SK-N-SH (cell line): ENCODE data around the gene NFATC2IP.

ENCODE experiments used
- ELF1 ChIP-seq: IDR thresholded peaks from 2 replicates; pipeline ENCODE4 v1.4.0; 2012
- EP300 ChIP-seq, 2 experiments: IDR thresholded peaks; 2 replicates each; pipeline versions ENCODE4 v1.4.0 to v1.6.1; 2012; ENCODE audit warnings: borderline replicate concordance in 1 of 2, low read depth in 1 of 2, low read length in 1 of 2
- EZH2phosphoT487 ChIP-seq: fragments of 200-600 bp; sonication (generic); IDR thresholded peaks from 2 replicates; pipeline ENCODE4 v1.6.1; 2017; ENCODE audit warnings: low read depth, mixed run types, mild to moderate bottlenecking, antibody characterized with exemption, moderate library complexity, borderline replicate concordance
- FOXJ3 ChIP-seq: sonication (generic); formaldehyde crosslinking; IDR thresholded peaks from 2 replicates; pipeline ENCODE4 v1.5.1; 2020; ENCODE audit warnings: mild to moderate bottlenecking, missing genetic modification reagents
- GATA2 ChIP-seq: sonication (generic); formaldehyde crosslinking; IDR thresholded peaks from 2 replicates; pipeline ENCODE4 v1.5.0; 2020; ENCODE audit warnings: mild to moderate bottlenecking, missing genetic modification reagents
- JUND ChIP-seq: IDR thresholded peaks from 2 replicates; pipeline ENCODE4 v1.4.0; 2012
- MXI1 ChIP-seq: IDR thresholded peaks from 2 replicates; pipeline ENCODE4 v1.6.1; 2012; ENCODE audit warnings: mild to moderate bottlenecking, low read depth, low read length, improper control_type of control experiment
- POLR2AphosphoS5 ChIP-seq: IDR thresholded peaks from 2 replicates; pipeline ENCODE4 v1.6.1; 2012; ENCODE audit warnings: low read depth, low read length
- RAD21 ChIP-seq: IDR thresholded peaks from 2 replicates; pipeline ENCODE4 v1.6.1; 2012; ENCODE audit warnings: mild to moderate bottlenecking, low read length
- SIN3A ChIP-seq: IDR thresholded peaks from 2 replicates; pipeline ENCODE4 v1.6.1; 2012; ENCODE audit warnings: low read depth, mild to moderate bottlenecking, low read length, moderate library complexity, borderline replicate concordance
- TAF1 ChIP-seq: IDR thresholded peaks from 2 replicates; pipeline ENCODE4 v1.6.1; 2012; ENCODE audit warnings: low read depth, mild to moderate bottlenecking, low read length, moderate library complexity, borderline replicate concordance
- YY1 ChIP-seq: IDR thresholded peaks from 2 replicates; pipeline ENCODE4 v1.4.0; 2012; ENCODE audit warnings: low read depth, mild to moderate bottlenecking
- TF ChIP-seq, protein P1 (sequence below): fragments of 200-600 bp; sonication (generic); IDR thresholded peaks from 2 replicates; pipeline ENCODE4 v1.6.1; 2017; ENCODE audit warnings: antibody characterized with exemption, mild to moderate bottlenecking, moderate library complexity
- TF ChIP-seq, protein P2 (sequence below): IDR thresholded peaks from 2 replicates; pipeline ENCODE4 v1.6.1; 2012; ENCODE audit warnings: mild to moderate bottlenecking, low read depth, low read length, moderate library complexity

DNA sequence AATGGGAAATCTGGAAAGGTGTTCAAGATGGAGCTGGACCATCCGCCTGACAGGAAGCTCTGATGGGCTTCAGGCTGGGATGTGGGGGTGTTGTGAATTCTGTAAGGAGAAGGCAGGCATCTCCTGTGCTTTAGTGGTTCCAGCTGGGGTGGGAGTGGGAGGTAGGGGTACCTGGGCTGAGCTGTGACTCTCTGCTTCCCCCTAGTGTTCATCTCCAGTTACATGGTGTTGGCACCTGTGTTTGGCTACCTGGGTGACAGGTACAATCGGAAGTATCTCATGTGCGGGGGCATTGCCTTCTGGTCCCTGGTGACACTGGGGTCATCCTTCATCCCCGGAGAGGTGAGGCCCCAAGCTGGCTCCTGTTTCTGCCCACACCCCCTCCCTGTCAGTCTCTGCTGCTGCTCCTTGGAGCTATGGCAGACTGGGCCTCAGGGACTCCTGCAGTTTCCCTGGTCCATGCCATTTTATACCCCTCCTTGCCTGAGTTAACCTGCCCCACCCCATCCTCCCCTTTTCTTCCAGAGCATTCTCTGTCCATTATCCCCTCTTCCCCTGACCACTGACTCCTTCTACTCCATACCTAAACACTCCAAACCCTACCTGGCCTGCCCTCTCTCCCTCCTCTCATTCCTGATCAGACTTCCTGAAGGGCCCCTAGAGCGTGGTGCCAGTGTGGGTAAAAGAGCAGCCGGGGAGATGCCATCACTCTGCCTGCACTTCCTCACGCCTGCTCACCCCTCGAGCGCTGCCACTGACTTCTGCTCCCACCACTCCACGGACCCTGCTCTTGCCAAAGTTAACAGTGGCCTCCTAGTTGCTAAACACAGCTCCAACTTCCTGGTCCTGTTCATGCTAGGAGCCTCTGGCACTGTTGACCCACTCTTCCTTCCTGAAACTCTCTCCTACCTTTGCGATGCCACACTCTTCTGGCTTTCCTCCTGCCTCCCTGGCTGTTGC, 27.2 kb downstream of the NFATC2IP start:
- TF ChIP-seq JUND = no peak
- TF ChIP-seq FOXJ3 (CRISPR knock-in tag) = no peak
- no peak for TF ChIP-seq TAF1
- TF ChIP-seq RAD21 = no peak
- TF ChIP-seq, protein P1, sequence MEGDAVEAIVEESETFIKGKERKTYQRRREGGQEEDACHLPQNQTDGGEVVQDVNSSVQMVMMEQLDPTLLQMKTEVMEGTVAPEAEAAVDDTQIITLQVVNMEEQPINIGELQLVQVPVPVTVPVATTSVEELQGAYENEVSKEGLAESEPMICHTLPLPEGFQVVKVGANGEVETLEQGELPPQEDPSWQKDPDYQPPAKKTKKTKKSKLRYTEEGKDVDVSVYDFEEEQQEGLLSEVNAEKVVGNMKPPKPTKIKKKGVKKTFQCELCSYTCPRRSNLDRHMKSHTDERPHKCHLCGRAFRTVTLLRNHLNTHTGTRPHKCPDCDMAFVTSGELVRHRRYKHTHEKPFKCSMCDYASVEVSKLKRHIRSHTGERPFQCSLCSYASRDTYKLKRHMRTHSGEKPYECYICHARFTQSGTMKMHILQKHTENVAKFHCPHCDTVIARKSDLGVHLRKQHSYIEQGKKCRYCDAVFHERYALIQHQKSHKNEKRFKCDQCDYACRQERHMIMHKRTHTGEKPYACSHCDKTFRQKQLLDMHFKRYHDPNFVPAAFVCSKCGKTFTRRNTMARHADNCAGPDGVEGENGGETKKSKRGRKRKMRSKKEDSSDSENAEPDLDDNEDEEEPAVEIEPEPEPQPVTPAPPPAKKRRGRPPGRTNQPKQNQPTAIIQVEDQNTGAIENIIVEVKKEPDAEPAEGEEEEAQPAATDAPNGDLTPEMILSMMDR = peak; percentile 48
- no peak for TF ChIP-seq SIN3A
- TF ChIP-seq ELF1 = no peak
- no peak for TF ChIP-seq EZH2phosphoT487
- no peak for TF ChIP-seq MXI1
- TF ChIP-seq, protein P2, sequence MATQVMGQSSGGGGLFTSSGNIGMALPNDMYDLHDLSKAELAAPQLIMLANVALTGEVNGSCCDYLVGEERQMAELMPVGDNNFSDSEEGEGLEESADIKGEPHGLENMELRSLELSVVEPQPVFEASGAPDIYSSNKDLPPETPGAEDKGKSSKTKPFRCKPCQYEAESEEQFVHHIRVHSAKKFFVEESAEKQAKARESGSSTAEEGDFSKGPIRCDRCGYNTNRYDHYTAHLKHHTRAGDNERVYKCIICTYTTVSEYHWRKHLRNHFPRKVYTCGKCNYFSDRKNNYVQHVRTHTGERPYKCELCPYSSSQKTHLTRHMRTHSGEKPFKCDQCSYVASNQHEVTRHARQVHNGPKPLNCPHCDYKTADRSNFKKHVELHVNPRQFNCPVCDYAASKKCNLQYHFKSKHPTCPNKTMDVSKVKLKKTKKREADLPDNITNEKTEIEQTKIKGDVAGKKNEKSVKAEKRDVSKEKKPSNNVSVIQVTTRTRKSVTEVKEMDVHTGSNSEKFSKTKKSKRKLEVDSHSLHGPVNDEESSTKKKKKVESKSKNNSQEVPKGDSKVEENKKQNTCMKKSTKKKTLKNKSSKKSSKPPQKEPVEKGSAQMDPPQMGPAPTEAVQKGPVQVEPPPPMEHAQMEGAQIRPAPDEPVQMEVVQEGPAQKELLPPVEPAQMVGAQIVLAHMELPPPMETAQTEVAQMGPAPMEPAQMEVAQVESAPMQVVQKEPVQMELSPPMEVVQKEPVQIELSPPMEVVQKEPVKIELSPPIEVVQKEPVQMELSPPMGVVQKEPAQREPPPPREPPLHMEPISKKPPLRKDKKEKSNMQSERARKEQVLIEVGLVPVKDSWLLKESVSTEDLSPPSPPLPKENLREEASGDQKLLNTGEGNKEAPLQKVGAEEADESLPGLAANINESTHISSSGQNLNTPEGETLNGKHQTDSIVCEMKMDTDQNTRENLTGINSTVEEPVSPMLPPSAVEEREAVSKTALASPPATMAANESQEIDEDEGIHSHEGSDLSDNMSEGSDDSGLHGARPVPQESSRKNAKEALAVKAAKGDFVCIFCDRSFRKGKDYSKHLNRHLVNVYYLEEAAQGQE = no peak
- TF ChIP-seq EP300 (IDR thresholded peaks at IDR 0.05; ENCODE audit: borderline replicate concordance in 1 of 2, low read depth in 1 of 2, low read length in 1 of 2) = no peak
- no peak for TF ChIP-seq YY1
- TF ChIP-seq POLR2AphosphoS5 = no peak
- TF ChIP-seq GATA2 = no peak
